ENCODE measurements around the gene MKRN1. TPM values are rescaled to one million over a fixed set of nuclear protein-coding genes. Genes with fewer than 3 reads are reported as not detected.
"Not testable (repeated sequence)": the region's sequence is repeated elsewhere in the genome, so short reads cannot be mapped to it uniquely, and the experiment has no call there.

Gene MKRN1
- polyA plus RNA-seq, 1 donor, result 77.3 TPM

DNA sequence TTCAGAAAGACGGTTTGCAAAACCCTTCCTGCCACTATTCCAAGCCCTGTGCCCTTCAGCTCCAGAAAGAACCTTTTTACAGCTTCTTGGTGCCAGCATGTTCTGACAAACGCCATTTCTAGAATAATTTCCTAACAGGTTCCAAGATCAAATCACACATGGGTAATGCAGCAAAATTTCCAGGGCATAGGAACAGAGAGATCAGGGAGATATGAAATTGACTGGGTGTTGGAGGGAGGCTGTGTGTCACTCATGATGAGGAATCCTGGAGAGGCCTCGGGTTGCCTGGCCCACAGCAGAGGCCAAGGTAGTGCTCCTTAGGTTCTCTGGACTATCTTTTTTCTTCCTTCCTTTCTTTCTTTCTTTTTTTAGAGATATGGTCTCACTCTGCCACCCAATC is 45.9 kb downstream of the MKRN1 start:
- DNase-seq, result no peak

GRCh38 chr7:140426130-140426529 is 53.2 kb downstream of the MKRN1 start:
- DNase-seq, result no peak

- no peak for DNase-seq
Observed at GRCh38 chr7:140425718-140426117, 53.6 kb downstream of the MKRN1 start.

GRCh38 chr7:140423501-140423900 is 55.8 kb downstream of the MKRN1 start:
- DNase-seq, result no peak

DNA sequence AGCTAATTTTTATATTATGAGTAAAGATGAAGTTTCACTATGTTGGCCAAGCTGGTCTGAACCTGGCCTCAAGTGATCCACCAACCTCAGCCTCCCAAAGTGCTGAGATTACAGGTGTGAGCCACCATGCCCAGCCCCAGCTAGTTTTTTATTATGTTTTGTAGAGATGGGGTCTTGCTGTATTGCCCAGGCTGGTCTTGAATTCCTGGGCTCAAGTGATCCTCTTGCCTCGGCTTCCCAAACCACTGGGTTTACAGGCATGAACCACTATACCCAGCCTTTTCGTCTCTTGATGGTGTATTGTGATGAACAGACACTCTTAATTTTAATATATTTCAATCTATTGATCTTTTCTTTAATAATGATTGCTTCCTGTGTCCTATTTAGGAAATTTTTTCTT is 57.8 kb downstream of the MKRN1 start:
- DNase-seq, result no peak

- no peak for DNase-seq
Observed at GRCh38 chr7:140418653-140419052, 60.7 kb downstream of the MKRN1 start.

GRCh38 chr7:140418156-140418472 is 61.2 kb downstream of the MKRN1 start:
- DNase-seq, result not testable (repeated sequence)

DNA sequence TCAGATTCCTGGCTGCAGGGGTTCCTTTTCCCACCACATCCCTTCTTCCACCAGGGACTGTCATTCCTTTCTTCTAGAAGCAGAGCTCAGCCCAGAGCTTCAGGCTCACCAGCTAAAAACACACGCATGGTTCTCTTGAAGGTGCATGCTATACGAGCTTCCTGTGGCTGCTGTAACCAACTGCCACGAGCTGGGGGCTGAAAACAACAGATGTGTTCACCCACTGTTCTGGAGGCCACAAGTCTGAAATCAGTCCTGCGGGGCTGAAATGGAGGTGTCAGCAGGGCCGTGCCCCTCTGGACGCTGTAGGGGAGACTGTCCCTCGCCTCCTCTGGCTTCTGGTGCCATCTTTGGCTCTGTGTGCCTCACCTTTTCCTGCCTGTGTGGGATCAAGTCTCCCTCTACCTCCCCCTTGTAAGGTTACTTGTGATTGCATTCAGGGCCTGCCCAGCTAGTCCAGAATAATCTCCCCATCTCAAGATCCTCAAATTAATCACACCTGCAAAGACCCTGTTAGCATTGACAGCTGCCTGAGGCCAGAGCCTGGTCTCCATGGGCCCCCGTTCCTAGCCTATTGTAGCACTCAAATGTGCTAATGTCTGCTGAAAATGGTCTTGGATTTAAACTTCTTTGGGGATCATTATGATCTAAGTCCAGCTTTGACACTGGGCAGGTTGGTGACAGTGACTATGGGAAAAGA is 61.7 kb downstream of the MKRN1 start:
- DNase-seq, result no peak

DNA sequence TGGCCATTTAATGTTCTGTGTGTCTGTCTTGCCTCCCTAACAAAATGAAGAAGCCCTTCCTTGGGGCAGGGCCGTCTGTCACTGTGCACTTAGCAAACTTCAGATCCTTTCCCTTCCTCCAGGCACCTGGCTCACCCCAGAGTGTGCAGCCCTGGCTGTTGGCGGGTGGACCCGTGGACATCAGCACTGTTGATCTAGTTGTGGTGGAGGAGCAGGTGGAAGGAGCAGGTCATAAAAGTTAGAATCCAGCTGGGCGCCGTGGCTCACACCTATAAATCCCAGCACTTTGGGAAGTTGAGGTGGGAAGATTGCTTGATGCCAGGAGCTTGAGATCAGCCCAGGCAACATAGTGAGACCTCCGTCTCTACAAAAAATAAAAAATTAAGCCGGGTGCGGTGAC is 62.7 kb downstream of the MKRN1 start:
- DNase-seq, result no peak

DNA sequence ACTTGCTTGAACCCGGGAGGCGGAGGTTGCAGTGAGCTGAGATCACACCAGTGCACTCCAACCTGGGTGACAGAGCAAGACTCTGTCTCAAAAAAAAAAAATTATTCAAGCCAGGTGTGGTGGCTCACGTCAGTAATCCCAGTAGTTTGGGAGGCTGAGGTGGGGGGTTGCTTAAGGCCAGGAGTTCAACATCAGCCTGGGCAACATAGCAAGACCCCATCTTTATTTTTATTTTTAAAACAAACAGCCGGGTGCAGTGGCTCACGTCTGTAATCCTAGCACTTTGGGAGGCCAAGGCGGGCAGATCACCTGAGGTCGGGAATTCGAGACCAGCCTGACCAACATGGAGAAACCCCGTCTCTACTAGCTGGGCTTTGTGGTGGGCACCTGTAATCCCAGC is 63.5 kb downstream of the MKRN1 start:
- not testable (repeated sequence) for DNase-seq

DNA sequence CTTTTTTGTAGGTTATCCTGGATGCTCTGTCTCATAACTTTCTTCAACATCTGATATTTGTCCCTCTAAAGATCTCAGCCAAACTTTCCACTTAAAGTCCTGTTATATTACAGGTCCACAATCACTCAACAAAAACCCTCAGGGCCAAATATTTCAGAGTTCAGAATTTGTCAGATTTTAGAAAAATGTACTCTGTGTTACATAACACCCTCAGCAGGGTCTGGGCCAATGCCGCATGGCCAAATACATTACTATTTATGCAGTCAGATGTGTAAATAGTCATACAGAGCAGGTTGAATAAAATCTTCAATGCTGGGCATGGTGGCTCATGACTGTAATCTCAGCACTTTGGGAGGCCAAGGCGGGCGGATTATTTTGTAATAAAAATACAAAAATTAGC is 63.9 kb downstream of the MKRN1 start:
- no peak for DNase-seq

DNA sequence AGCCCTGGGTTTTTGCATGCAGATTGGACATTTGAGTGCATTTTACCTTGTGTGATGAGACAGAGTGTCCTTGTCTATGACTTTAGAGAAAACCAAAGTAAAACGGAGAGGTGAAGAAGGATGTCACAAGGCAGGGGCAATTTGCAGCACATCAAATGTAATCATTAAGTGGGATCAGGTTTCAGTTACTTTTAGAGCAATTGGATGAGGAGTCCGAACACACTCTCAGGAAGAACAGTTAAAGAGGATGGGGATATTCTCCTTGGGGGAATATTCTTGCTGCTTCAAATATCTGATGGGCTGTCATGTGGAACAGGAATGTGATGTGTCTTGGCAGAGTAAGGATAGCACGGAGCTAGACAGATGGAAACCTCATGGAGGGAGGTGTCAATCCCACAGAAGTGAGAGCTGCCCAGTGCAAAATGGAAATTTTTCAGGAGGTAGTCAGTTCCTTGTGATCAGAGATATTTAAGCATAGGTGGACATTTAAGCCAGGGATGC is 74.7 kb downstream of the MKRN1 start:
- no peak for DNase-seq

- DNase-seq, result no peak
Observed at GRCh38 chr7:140403878-140404564, 75.3 kb downstream of the MKRN1 start, which contains the start of gene RAB19. Gene RAB19, plus strand, starts transcription at chr7:140404058. Its CDS starts 3,589 bp downstream, at chr7:140407647.

Other genes starting within 250 kb of the MKRN1 start
- 27.5 TPM for gene SLC37A3, start 81.0 kb downstream of the MKRN1 start, polyA plus RNA-seq (ENCODE audit: insufficient read length)
- not detected for gene RAB19, start 75.4 kb downstream of the MKRN1 start, polyA plus RNA-seq (ENCODE audit: insufficient read length)
- gene DENND2A, start 161.3 kb upstream of the MKRN1 start, polyA plus RNA-seq (ENCODE audit: insufficient read length), result 41.2 TPM
- gene ADCK2, start 193.4 kb upstream of the MKRN1 start, polyA plus RNA-seq (ENCODE audit: insufficient read length), result 13.1 TPM
- 148 TPM for gene NDUFB2, start 217.2 kb upstream of the MKRN1 start, polyA plus RNA-seq (ENCODE audit: insufficient read length)

Data from hindlimb muscle (tissue), 1 donor.